WTC11 (cell line): ENCODE data around the gene PCDHAC1.

Experiments used
- ESRRA ChIP-seq: sonication (generic); formaldehyde crosslinking; IDR thresholded peaks from 2 replicates; pipeline ENCODE4 v1.8.1; 2022; ENCODE audit warnings: mild to moderate bottlenecking, missing genetic modification reagents, borderline replicate concordance
- ETV6 ChIP-seq: sonication (generic); formaldehyde crosslinking; IDR thresholded peaks from 2 replicates; pipeline ENCODE4 v1.8.1; 2022; ENCODE audit warnings: mild to moderate bottlenecking, missing genetic modification reagents
- JAZF1 ChIP-seq: fragments of 250-450 bp; sonication (Bioruptor Pico); IDR thresholded peaks from 2 replicates; pipeline ENCODE4 v1.9.0; 2021; ENCODE audit warnings: moderate library complexity, mild to moderate bottlenecking, inconsistent platforms
- NFATC4 ChIP-seq: fragments of 250-450 bp; sonication (Bioruptor Pico); IDR thresholded peaks from 2 replicates; pipeline ENCODE4 v1.9.0; 2021; ENCODE audit warnings: mild to moderate bottlenecking
- NR1H2 ChIP-seq: sonication (generic); formaldehyde crosslinking; IDR thresholded peaks from 2 replicates; pipeline ENCODE4 v1.9.0; 2021; ENCODE audit warnings: mild to moderate bottlenecking, moderate library complexity, missing genetic modification reagents
- TF ChIP-seq, protein P1 (sequence below): sonication (generic); formaldehyde crosslinking; IDR thresholded peaks from 2 replicates; pipeline ENCODE4 v1.8.1; 2022; ENCODE audit warnings: low read depth, missing genetic modification reagents, borderline replicate concordance
- TF ChIP-seq, protein P2 (sequence below): fragments of 200-600 bp; IDR thresholded peaks from 2 replicates; pipeline ENCODE4 v1.8.0; 2022; ENCODE audit warnings: antibody characterized with exemption
- TF ChIP-seq, protein P3 (sequence below): sonication (generic); formaldehyde crosslinking; IDR thresholded peaks from 2 replicates; pipeline ENCODE4 v1.8.0; 2022; ENCODE audit warnings: mild to moderate bottlenecking, missing genetic modification reagents
- TF ChIP-seq, protein P4 (sequence below): sonication (generic); formaldehyde crosslinking; IDR thresholded peaks from 2 replicates; pipeline ENCODE4 v1.8.0; 2022; ENCODE audit warnings: mild to moderate bottlenecking, missing genetic modification reagents
- TF ChIP-seq, protein P5 (sequence below): sonication (generic); formaldehyde crosslinking; IDR thresholded peaks from 2 replicates; pipeline ENCODE4 v1.8.1; 2022; ENCODE audit warnings: mild to moderate bottlenecking, missing genetic modification reagents, moderate library complexity, borderline replicate concordance
- TF ChIP-seq, protein P6 (sequence below): sonication (generic); formaldehyde crosslinking; IDR thresholded peaks from 2 replicates; pipeline ENCODE4 v1.8.1; 2023; ENCODE audit warnings: mild to moderate bottlenecking, moderate library complexity, missing genetic modification reagents
- TF ChIP-seq, protein P7 (sequence below): sonication (generic); formaldehyde crosslinking; conservative IDR thresholded peaks from 2 replicates; pipeline ENCODE4 v1.8.1; 2022; ENCODE audit warnings: mild to moderate bottlenecking, missing genetic modification reagents
- TF ChIP-seq, protein P8 (sequence below): sonication (generic); formaldehyde crosslinking; IDR thresholded peaks from 2 replicates; pipeline ENCODE4 v1.8.1; 2022; ENCODE audit warnings: mild to moderate bottlenecking, moderate library complexity, missing genetic modification reagents

DNA sequence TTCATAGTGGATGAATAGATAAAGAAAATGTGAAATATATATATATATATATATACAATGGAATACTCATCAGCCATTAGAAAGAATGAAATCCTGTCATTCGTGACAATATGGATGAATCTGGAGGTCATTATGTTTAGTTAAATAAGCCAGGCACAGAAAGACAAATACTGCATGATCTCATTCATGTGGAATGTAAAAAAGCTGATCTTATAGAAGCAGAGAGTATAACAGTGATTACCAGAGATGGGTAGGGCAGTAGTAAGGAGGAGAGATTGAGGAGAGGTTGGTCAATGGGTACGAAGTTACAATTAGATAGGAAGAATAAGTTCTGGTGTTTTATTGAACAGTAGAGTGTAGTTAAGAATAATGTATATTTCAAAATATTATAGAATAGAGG lies 20.5 kb downstream of the PCDHAC1 start:
- TF ChIP-seq, protein P1, sequence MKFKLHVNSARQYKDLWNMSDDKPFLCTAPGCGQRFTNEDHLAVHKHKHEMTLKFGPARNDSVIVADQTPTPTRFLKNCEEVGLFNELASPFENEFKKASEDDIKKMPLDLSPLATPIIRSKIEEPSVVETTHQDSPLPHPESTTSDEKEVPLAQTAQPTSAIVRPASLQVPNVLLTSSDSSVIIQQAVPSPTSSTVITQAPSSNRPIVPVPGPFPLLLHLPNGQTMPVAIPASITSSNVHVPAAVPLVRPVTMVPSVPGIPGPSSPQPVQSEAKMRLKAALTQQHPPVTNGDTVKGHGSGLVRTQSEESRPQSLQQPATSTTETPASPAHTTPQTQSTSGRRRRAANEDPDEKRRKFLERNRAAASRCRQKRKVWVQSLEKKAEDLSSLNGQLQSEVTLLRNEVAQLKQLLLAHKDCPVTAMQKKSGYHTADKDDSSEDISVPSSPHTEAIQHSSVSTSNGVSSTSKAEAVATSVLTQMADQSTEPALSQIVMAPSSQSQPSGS (CRISPR knock-in tag): no peak
- TF ChIP-seq, protein P2, sequence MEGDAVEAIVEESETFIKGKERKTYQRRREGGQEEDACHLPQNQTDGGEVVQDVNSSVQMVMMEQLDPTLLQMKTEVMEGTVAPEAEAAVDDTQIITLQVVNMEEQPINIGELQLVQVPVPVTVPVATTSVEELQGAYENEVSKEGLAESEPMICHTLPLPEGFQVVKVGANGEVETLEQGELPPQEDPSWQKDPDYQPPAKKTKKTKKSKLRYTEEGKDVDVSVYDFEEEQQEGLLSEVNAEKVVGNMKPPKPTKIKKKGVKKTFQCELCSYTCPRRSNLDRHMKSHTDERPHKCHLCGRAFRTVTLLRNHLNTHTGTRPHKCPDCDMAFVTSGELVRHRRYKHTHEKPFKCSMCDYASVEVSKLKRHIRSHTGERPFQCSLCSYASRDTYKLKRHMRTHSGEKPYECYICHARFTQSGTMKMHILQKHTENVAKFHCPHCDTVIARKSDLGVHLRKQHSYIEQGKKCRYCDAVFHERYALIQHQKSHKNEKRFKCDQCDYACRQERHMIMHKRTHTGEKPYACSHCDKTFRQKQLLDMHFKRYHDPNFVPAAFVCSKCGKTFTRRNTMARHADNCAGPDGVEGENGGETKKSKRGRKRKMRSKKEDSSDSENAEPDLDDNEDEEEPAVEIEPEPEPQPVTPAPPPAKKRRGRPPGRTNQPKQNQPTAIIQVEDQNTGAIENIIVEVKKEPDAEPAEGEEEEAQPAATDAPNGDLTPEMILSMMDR: no peak
- TF ChIP-seq, protein P3, sequence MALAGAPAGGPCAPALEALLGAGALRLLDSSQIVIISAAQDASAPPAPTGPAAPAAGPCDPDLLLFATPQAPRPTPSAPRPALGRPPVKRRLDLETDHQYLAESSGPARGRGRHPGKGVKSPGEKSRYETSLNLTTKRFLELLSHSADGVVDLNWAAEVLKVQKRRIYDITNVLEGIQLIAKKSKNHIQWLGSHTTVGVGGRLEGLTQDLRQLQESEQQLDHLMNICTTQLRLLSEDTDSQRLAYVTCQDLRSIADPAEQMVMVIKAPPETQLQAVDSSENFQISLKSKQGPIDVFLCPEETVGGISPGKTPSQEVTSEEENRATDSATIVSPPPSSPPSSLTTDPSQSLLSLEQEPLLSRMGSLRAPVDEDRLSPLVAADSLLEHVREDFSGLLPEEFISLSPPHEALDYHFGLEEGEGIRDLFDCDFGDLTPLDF (CRISPR knock-in tag): no peak
- no peak for TF ChIP-seq NFATC4 (CRISPR knock-in tag)
- no peak for TF ChIP-seq ETV6
- TF ChIP-seq, protein P4, sequence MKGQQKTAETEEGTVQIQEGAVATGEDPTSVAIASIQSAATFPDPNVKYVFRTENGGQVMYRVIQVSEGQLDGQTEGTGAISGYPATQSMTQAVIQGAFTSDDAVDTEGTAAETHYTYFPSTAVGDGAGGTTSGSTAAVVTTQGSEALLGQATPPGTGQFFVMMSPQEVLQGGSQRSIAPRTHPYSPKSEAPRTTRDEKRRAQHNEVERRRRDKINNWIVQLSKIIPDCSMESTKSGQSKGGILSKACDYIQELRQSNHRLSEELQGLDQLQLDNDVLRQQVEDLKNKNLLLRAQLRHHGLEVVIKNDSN (CRISPR knock-in tag): no peak
- TF ChIP-seq ESRRA: no peak
- TF ChIP-seq, protein P5, sequence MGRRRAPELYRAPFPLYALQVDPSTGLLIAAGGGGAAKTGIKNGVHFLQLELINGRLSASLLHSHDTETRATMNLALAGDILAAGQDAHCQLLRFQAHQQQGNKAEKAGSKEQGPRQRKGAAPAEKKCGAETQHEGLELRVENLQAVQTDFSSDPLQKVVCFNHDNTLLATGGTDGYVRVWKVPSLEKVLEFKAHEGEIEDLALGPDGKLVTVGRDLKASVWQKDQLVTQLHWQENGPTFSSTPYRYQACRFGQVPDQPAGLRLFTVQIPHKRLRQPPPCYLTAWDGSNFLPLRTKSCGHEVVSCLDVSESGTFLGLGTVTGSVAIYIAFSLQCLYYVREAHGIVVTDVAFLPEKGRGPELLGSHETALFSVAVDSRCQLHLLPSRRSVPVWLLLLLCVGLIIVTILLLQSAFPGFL (CRISPR knock-in tag): no peak
- no peak for TF ChIP-seq JAZF1 (CRISPR knock-in tag)
- TF ChIP-seq, protein P6, sequence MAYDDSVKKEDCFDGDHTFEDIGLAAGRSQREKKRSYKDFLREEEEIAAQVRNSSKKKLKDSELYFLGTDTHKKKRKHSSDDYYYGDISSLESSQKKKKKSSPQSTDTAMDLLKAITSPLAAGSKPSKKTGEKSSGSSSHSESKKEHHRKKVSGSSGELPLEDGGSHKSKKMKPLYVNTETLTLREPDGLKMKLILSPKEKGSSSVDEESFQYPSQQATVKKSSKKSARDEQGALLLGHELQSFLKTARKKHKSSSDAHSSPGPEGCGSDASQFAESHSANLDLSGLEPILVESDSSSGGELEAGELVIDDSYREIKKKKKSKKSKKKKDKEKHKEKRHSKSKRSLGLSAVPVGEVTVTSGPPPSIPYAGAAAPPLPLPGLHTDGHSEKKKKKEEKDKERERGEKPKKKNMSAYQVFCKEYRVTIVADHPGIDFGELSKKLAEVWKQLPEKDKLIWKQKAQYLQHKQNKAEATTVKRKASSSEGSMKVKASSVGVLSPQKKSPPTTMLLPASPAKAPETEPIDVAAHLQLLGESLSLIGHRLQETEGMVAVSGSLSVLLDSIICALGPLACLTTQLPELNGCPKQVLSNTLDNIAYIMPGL (CRISPR knock-in tag): no peak
- TF ChIP-seq, protein P7, sequence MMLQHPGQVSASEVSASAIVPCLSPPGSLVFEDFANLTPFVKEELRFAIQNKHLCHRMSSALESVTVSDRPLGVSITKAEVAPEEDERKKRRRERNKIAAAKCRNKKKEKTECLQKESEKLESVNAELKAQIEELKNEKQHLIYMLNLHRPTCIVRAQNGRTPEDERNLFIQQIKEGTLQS (CRISPR knock-in tag): no peak
- TF ChIP-seq NR1H2 (CRISPR knock-in tag): no peak
- TF ChIP-seq, protein P8, sequence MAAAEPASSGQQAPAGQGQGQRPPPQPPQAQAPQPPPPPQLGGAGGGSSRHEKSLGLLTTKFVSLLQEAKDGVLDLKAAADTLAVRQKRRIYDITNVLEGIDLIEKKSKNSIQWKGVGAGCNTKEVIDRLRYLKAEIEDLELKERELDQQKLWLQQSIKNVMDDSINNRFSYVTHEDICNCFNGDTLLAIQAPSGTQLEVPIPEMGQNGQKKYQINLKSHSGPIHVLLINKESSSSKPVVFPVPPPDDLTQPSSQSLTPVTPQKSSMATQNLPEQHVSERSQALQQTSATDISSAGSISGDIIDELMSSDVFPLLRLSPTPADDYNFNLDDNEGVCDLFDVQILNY (CRISPR knock-in tag): no peak
